Liver (tissue), 9 donors: Measurements from ENCODE around the gene MEGF11. TPM values are rescaled to one million over a fixed set of nuclear protein-coding genes. Genes with fewer than 3 reads are reported as not detected.

Source experiments
- DNase-seq: peaks from one replicate; pipeline ENCODE4 v3.0.0-alpha.2; 2017; ENCODE audit warnings: low spot score
- H3K27ac ChIP-seq, 2 donors: one replicate each; pipeline ENCODE4 v1.7.0; 2013; ENCODE audit warnings: inconsistent platforms in 2 of 2, low read length in 2 of 2, control low read depth in 1 of 2, low read depth in 1 of 2, mild to moderate bottlenecking in 1 of 2
- H3K27me3 ChIP-seq, 4 donors: one replicate each; pipeline versions ENCODE4 v1.6.1 to v1.7.0; 2013; ENCODE audit warnings: low read length in 3 of 4, inconsistent platforms in 1 of 4, mild to moderate bottlenecking in 1 of 4, moderate library complexity in 1 of 4; ENCODE audit not compliant: control insufficient read depth in 4 of 4, insufficient read depth in 4 of 4
- H3K36me3 ChIP-seq, 4 donors: one replicate each; pipeline versions ENCODE4 v1.6.1 to v1.7.0; 2013; ENCODE audit warnings: low read length in 3 of 4, mild to moderate bottlenecking in 3 of 4, low read depth in 1 of 4, moderate library complexity in 1 of 4; ENCODE audit not compliant: control insufficient read depth in 4 of 4, insufficient read depth in 3 of 4
- H3K4me1 ChIP-seq, 4 donors: one replicate each; pipeline versions ENCODE4 v1.6.1 to v1.7.0; 2013; ENCODE audit warnings: low read length in 3 of 4, mild to moderate bottlenecking in 3 of 4, moderate library complexity in 1 of 4; ENCODE audit not compliant: control insufficient read depth in 4 of 4, insufficient read depth in 4 of 4
- H3K4me3 ChIP-seq, 3 donors: one replicate each; pipeline versions ENCODE4 v1.6.1 to v1.7.0; 2013; ENCODE audit warnings: low read length in 3 of 3, control low read depth in 1 of 3, low read depth in 1 of 3, mild to moderate bottlenecking in 1 of 3
- H3K9ac ChIP-seq, 2 donors: one replicate each; pipeline ENCODE4 v1.7.0; 2013; ENCODE audit warnings: low read length in 2 of 2, mild to moderate bottlenecking in 2 of 2, moderate library complexity in 2 of 2, control low read depth in 1 of 2, low read depth in 1 of 2
- H3K9me3 ChIP-seq, 4 donors: one replicate each; pipeline versions ENCODE4 v1.6.1 to v1.7.0; 2013; ENCODE audit warnings: low read length in 3 of 4; ENCODE audit not compliant: control insufficient read depth in 4 of 4
- ATF3 ChIP-seq: IDR thresholded peaks from 2 replicates; pipeline ENCODE4 v1.6.1; 2016; ENCODE audit warnings: antibody characterized with exemption
- CTCF ChIP-seq: fragments of 150-350 bp; IDR thresholded peaks from 2 replicates; pipeline ENCODE4 v1.5.1; 2017; ENCODE audit warnings: improper control_type of control experiment, low read depth, low read length; ENCODE audit not compliant: missing input control
- EGR1 ChIP-seq, 2 donors: IDR thresholded peaks; 2 replicates each; pipeline ENCODE4 v1.6.1; 2016 to 2018; ENCODE audit warnings: antibody characterized with exemption in 2 of 2, low read depth in 2 of 2
- FOXA1 ChIP-seq: IDR thresholded peaks from 2 replicates; pipeline ENCODE4 v1.6.1; 2016; ENCODE audit warnings: antibody characterized with exemption
- FOXA2 ChIP-seq: IDR thresholded peaks from 2 replicates; pipeline ENCODE4 v1.6.1; 2016; ENCODE audit warnings: antibody characterized with exemption
- GABPA ChIP-seq, 2 donors: IDR thresholded peaks in 1 of 2; conservative IDR thresholded peaks in 1 of 2; 2 replicates each; pipeline ENCODE4 v1.6.1; 2016; ENCODE audit warnings: antibody characterized with exemption in 2 of 2, mild to moderate bottlenecking in 1 of 2, moderate library complexity in 1 of 2
- HNF4A ChIP-seq, 2 donors: conservative IDR thresholded peaks; 2 replicates each; pipeline ENCODE4 v1.6.1; 2016; ENCODE audit warnings: antibody characterized with exemption in 2 of 2, mild to moderate bottlenecking in 2 of 2
- JUND ChIP-seq, 2 donors: IDR thresholded peaks; 2 replicates each; pipeline ENCODE4 v1.6.1; 2016; ENCODE audit warnings: antibody characterized with exemption in 2 of 2
- RAD21 ChIP-seq, 2 donors: IDR thresholded peaks; 2 replicates each; pipeline ENCODE4 v1.6.1; 2016; ENCODE audit warnings: antibody characterized with exemption in 2 of 2, mild to moderate bottlenecking in 2 of 2
- REST ChIP-seq: IDR thresholded peaks from 2 replicates; pipeline ENCODE4 v1.6.1; 2016; ENCODE audit warnings: antibody characterized with exemption, mild to moderate bottlenecking
- SP1 ChIP-seq: IDR thresholded peaks from 2 replicates; pipeline ENCODE4 v1.6.1; 2018; ENCODE audit warnings: antibody characterized with exemption, mild to moderate bottlenecking
- TAF1 ChIP-seq: conservative IDR thresholded peaks from 2 replicates; pipeline ENCODE4 v1.6.1; 2016; ENCODE audit warnings: antibody characterized with exemption, mild to moderate bottlenecking
- ZBTB33 ChIP-seq: IDR thresholded peaks from 2 replicates; pipeline ENCODE4 v1.6.1; 2016; ENCODE audit warnings: antibody characterized with exemption
- WGBS: extraction: QIAGEN DNeasy Blood & Tissue Kit; methylation state at CpG from one replicate; pipeline ENCODE4 v1.1.7; 2013; 5-methylcytosine and 5-hydroxymethylcytosine counted together
- polyA plus RNA-seq, 2 donors: library from polyadenylated mRNA; stranded (reverse) in 1 of 2; unstranded in 1 of 2; fragments of 200-250 nt in 1 of 2; fragments of >200 nt in 1 of 2; fragmentation: Nextera tagmentation in 1 of 2; extraction: Ambion mirVana in 1 of 2; gene quantifications; one replicate each; pipeline versions ENCODE4 v1.2.1 to v1.2.3, GENCODE V29; 2013 to 2015
- total RNA-seq, 2 donors: library from RNA; depleted of rRNA; stranded (reverse); fragments of >200 nt; gene quantifications; one replicate each; pipeline ENCODE4 v1.2.3, GENCODE V29; 2014
- donor health status: healthy.
- donor health status: healthy.
- donor health status: healthy.
- donor health status: healthy.
- donor health status: healthy.

MEGF11 gene
- total and polyA plus RNA-seq, 4 donors, result under 0.01 to 0.51 (median 0.03) TPM; not detected in 1

GRCh38 chr15:65926899-65927298 lies 326.7 kb downstream of the MEGF11 start:
- Histone ChIP-seq H3K27me3 (no peaks in the 10 kb centered on the region), H3K4me3 (no peak overlapping the region), H3K9me3 (no peaks in the 10 kb centered on the region), H3K9ac (no peak overlapping the region), H3K4me1 (no peaks in the 10 kb centered on the region), H3K27ac (no peak overlapping the region), H3K36me3 (no peaks in the 10 kb centered on the region)
- no peak for TF ChIP-seq EGR1 (IDR thresholded peaks at IDR 0.05; ENCODE audit: low read depth in 2 of 2)
- no peak for TF ChIP-seq ATF3
- TF ChIP-seq ZBTB33, result no peak
- TF ChIP-seq RAD21 (IDR thresholded peaks at IDR 0.05), result no peak
- TF ChIP-seq FOXA1, result no peak
- TF ChIP-seq JUND (IDR thresholded peaks at IDR 0.05), result no peak
- no peak for TF ChIP-seq SP1
- no peak for TF ChIP-seq REST
- TF ChIP-seq GABPA (IDR thresholded peaks at IDR 0.05 in 1 of 2, conservative IDR thresholded peaks at IDR 0.05 in 1 of 2), result no peak
- TF ChIP-seq CTCF, result no peak
- no peak for TF ChIP-seq FOXA2
- TF ChIP-seq TAF1, result no peak
- no peak for TF ChIP-seq HNF4A (conservative IDR thresholded peaks at IDR 0.05)
- 98% methylated on average over 1 of the region's 1 CpG for WGBS
- no peak for DNase-seq

GRCh38 chr15:65926459-65926858 lies 327.1 kb downstream of the MEGF11 start:
- Histone ChIP-seq H3K9me3 (no peaks in the 10 kb centered on the region), H3K4me3 (no peak overlapping the region), H3K9ac (no peak overlapping the region), H3K27me3 (no peaks in the 10 kb centered on the region), H3K36me3 (no peaks in the 10 kb centered on the region), H3K27ac (no peak overlapping the region), H3K4me1 (no peaks in the 10 kb centered on the region)
- 100% methylated on average over 1 of the region's 1 CpG for WGBS
- no peak for DNase-seq
- TF ChIP-seq EGR1 (IDR thresholded peaks at IDR 0.05; ENCODE audit: low read depth in 2 of 2) (no peak), REST (no peak), ATF3 (no peak), RAD21 (IDR thresholded peaks at IDR 0.05) (no peak), HNF4A (conservative IDR thresholded peaks at IDR 0.05) (no peak)
